Left lobe of liver (tissue), 2 donors: ENCODE measurements around the gene GAPDHS. TPM values are rescaled to one million over a fixed set of nuclear protein-coding genes. Genes with fewer than 3 reads are reported as not detected.
A peak's percentile ranks its signal among the peaks of the same experiment; 100 is the strongest.

Experiments used
- ATAC-seq: fragments of 200-7000 bp; cut with Tn5 transposase; one replicate; pipeline ENCODE4 v1.9.1; 2020; ENCODE audit warnings: mild to moderate bottlenecking, moderate library complexity
- DNase-seq: peaks from one replicate; pipeline ENCODE4 v3.0.0-alpha.2; 2020; ENCODE audit warnings: low spot score
- total RNA-seq: library from RNA; stranded (reverse); gene quantifications from one replicate; pipeline ENCODE4 v1.2.1, GENCODE V29; 2021
- donor health status: DM: no; HTN: no; CAD: no; lungs with moderate emphysema.
- donor health status: DM: no; HTN: yes; CAD: no.

GAPDHS gene
- not detected for total RNA-seq

- ATAC-seq (no peak), DNase-seq (no peak)
Measured at GRCh38 chr19:35533201-35533821, at the start of gene GAPDHS. TSS of gene GAPDHS (plus strand) at chr19:35533456. CDS start at chr19:35533528, 72 bp downstream.

- no peak for ATAC-seq
- no peak for DNase-seq
Measured at GRCh38 chr19:35484252-35485036, 48.8 kb upstream of the GAPDHS start.

- DNase-seq: no peak
- peak; percentile 42 for ATAC-seq
Measured at GRCh38 chr19:35486268-35486708, 47.0 kb upstream of the GAPDHS start.

DNA sequence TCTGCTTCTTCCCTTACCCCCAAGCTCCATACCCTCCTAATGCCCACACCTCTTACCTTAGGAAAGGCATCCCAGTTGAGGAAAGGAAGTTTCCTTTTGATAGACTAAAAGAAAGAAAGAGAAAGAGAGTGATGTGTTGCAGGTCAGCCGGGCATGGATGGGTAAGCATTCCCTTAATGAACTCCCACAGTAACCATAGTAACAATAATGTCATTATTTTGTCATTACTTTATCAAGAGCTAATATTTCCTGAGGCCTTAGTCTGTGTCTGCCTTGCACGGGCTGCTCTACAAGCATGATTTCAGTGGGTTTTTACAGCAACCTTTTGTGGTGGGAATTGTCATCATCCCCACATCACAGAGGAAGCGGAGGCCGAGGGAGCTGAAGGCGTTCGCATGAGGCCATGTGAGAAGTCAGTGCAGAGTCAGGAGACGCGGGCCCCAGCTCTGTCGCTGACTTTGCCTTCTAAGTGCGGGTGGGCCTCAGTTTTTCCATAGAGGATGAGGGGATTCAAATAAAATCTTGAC lies 45.5 kb upstream of the GAPDHS start:
- DNase-seq (no peak), ATAC-seq (no peak)

DNA sequence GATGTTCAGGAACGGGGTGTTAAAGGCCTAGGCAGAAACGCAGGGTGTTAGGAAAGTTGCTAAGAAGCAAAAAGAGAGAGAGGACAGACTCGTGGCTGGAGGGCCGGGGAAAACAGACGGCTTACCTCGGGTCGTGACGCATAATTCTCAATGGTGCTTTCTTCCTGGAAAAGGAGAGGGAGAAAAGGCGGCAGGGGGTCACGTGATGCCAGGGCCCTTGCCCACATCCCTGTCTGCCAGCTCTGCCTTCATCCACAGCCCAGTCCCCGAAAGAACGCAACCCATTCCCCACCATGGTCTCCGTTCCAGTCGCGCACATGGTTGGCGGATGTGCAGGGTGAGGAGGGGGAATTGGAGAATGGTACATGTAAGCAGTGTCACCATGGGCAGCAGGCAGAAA lies 44.6 kb upstream of the GAPDHS start:
- ATAC-seq: no peak
- DNase-seq: no peak

- no peak for DNase-seq
- no peak for ATAC-seq
Measured at GRCh38 chr19:35490364-35490763, 42.9 kb upstream of the GAPDHS start, which contains the start of gene KRTDAP. TSS of gene KRTDAP (minus strand) at chr19:35490464. CDS start at chr19:35490442, 22 bp downstream.

GRCh38 chr19:35491836-35492360 lies 41.4 kb upstream of the GAPDHS start:
- ATAC-seq (no peak), DNase-seq (no peak)

- no peak for ATAC-seq
- no peak for DNase-seq
Measured at GRCh38 chr19:35493971-35494370, 39.3 kb upstream of the GAPDHS start.

- ATAC-seq (peak; percentile 98), DNase-seq (peak; percentile 66)
Measured at GRCh38 chr19:35495107-35496064, 37.9 kb upstream of the GAPDHS start.

GRCh38 chr19:35497406-35497805 lies 35.9 kb upstream of the GAPDHS start:
- DNase-seq: no peak
- no peak for ATAC-seq

- ATAC-seq: no peak
- DNase-seq: no peak
Measured at GRCh38 chr19:35498220-35498619, 35.0 kb upstream of the GAPDHS start.

- ATAC-seq (peak; percentile 59), DNase-seq (no peak)
Measured at GRCh38 chr19:35498984-35499527, 34.2 kb upstream of the GAPDHS start.

DNA sequence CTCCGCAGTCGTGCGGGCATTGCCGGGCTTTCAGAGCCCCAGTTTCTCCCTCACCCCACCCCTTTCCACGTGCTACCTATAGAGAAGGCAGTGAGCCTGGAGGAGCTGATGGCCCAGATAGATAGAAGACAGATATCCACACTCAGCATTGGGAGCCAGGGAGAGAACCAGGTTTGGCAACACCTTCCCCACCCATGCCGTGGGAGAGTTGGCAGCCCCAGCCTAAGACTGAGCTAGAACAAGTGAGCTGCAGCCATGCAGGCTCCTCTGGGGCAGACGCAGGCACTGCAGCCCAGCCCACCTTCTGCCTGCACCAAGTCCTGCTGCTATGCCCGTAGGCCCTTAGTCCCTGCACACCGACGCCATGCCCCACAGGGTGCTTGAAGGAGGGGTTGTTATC lies 32.6 kb upstream of the GAPDHS start:
- DNase-seq (no peak), ATAC-seq (no peak)

DNA sequence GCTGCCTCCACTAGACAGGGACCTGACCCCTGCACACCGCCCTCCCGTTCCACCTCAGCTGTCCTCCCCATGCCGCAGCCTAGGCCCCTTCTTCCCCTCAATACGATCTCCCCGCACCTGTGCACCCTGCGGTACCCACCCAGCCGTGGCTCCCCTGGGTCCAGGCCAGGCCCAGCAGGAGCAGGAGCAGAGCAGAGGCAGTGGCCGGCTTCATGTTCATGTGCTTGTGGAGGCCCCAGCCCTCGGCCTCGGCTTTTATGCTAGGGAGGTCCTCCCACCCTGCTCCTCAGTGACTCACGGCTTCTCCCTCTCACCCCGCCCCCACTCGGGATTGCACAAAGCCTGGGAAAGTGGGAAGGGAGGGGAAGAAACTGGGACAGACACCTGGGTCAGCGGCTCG lies 31.6 kb upstream of the GAPDHS start:
- DNase-seq: no peak
- no peak for ATAC-seq

- no peak for ATAC-seq
- no peak for DNase-seq
Measured at GRCh38 chr19:35502751-35503150, 30.5 kb upstream of the GAPDHS start.

- DNase-seq: no peak
- ATAC-seq: no peak
Measured at GRCh38 chr19:35506011-35506410, 27.2 kb upstream of the GAPDHS start.

DNA sequence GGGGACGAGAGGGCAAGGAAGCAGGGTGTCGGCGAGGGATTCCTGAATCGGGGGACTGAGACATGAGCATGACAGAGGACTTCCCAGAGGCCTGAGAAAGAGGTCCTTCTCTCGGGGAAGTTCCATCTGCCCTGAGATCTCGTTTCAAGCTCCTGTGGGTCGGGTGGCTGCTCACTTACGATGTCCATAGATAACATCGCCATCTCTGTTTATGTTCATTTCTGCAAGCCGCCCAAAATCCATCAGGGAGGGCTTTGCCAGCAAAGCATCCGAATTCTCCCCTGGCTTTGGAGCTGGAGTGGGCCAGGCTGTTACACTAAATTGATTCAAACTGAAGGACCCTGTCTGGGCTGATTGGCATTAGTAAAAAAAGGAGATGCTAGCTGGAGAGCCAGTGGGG lies 25.7 kb upstream of the GAPDHS start:
- ATAC-seq (no peak), DNase-seq (no peak)

GRCh38 chr19:35508129-35508528 lies 25.1 kb upstream of the GAPDHS start:
- ATAC-seq (no peak), DNase-seq (no peak)

DNA sequence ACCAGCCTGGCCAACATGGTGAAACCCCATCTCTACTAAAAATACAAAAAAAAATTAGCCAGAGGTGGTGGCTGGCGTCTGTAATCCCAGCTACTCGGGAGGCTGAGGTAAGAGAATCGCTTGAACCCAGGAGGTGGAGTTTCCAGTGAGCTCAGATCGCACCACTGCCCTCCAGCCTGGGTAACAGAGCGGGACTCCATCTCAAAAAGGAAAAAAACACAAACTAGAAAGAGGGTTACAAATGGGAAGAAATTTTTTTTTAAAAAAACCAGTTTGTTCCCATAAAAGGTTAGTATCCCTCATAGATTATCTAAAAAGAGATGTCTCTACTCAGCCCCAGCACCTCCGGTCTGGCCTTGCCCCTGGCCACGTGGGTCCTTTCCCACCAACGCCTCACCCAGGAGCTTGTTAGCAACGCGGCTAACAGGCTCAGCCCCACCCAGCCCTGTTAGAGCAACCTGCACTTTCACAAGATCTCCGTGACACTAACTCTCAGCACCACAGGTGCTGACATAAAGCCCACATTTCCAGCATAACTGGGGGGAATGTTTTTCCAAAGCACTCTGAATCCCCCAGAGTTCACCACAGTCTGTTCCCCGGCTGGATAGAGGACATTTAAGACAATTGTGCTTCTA lies 24.1 kb upstream of the GAPDHS start:
- no peak for DNase-seq
- peak; percentile 28 for ATAC-seq
